ENCODE measurements around the gene AMT. TPM values are rescaled to one million over a fixed set of nuclear protein-coding genes. Genes with fewer than 3 reads are reported as not detected.

Gene AMT
- total RNA-seq (2021) (1.3 and 2.1 TPM in 2 replicates), Bru-seq, nascent RNA (percentile 29 among the genes with signal in this experiment), BruChase-seq, experiment 1, labeled RNA remaining after a 2-hour chase (percentile 33 among the genes with signal in this experiment), BruChase-seq, experiment 2, labeled RNA remaining after a 6-hour chase (percentile 48 among the genes with signal in this experiment)
- long read RNA-seq, partial matches to known transcripts: 0 of 4 reads
- long read RNA-seq, other reads (novel, unspliced or antisense): 0 of 4 reads

- CTCF ChIA-PET: no interaction called here
- Histone ChIP-seq H3K4me3 (ENCODE audit: low read depth, low read length, poor library complexity, severe bottlenecking) (no peak within 1 kb of the TSS), H3K27ac (ENCODE audit: low read depth, low read length, poor library complexity, severe bottlenecking) (no peak within 1 kb of the TSS), H3K27me3 (replicated peaks; ENCODE audit: insufficient read depth, low read depth, low read length, poor library complexity) (no peaks in the 10 kb centered on the region), H3K36me3 (ENCODE audit: insufficient read depth, low read length, poor library complexity, severe bottlenecking) (no peaks in the 10 kb centered on the region), H3K9me3 (ENCODE audit: low read depth, low read length, poor library complexity, severe bottlenecking) (no peaks in the 10 kb centered on the region), H3K4me1 (ENCODE audit: insufficient read depth, low read length, poor library complexity, severe bottlenecking) (no peaks in the 10 kb centered on the region)
- BruUV-seq (replicated peaks): no TSS peak
- TF ChIP-seq EZH2 (IDR thresholded peaks at IDR 0.05; ENCODE audit: borderline replicate concordance, low read depth, low read length, poor library complexity, severe bottlenecking) (no peak), CTCF (conservative IDR thresholded peaks at IDR 0.05; ENCODE audit: low read depth, low read length) (no peak)
- POLR2A ChIA-PET (ENCODE audit: low non-redundant PET): no interaction called here
- no peak for DNase-seq (ENCODE audit: low spot score)
- intact Hi-C loops (cut with micrococcal nuclease; ENCODE audit: unreplicated experiment): no loop called here
These were observed at the start of gene AMT for GRCh38 chr3:49422379-49423248. AMT (minus strand) TSS chr3:49422473; CDS start chr3:49422450, 23 bp downstream.

- no peaks in the 10 kb centered on the region for H3K36me3 ChIP-seq (ENCODE audit: insufficient read depth, low read length, poor library complexity, severe bottlenecking)
- no peak for TF ChIP-seq EZH2 (IDR thresholded peaks at IDR 0.05; ENCODE audit: borderline replicate concordance, low read depth, low read length, poor library complexity, severe bottlenecking)
- TF ChIP-seq CTCF (conservative IDR thresholded peaks at IDR 0.05; ENCODE audit: low read depth, low read length): no peak
- H3K4me1 ChIP-seq (ENCODE audit: insufficient read depth, low read length, poor library complexity, severe bottlenecking): no peaks in the 10 kb centered on the region
- intact Hi-C loops (cut with micrococcal nuclease; ENCODE audit: unreplicated experiment): no loop called here
- no peaks in the 10 kb centered on the region for H3K9me3 ChIP-seq (ENCODE audit: low read depth, low read length, poor library complexity, severe bottlenecking)
- DNase-seq (ENCODE audit: low spot score): no peak
- ChIA-PET CTCF (no interaction called here), POLR2A (ENCODE audit: low non-redundant PET) (no interaction called here)
- no peaks in the 10 kb centered on the region for H3K27me3 ChIP-seq (replicated peaks; ENCODE audit: insufficient read depth, low read depth, low read length, poor library complexity)
- H3K4me3 ChIP-seq (ENCODE audit: low read depth, low read length, poor library complexity, severe bottlenecking): peak overlapping the region; percentile 76
- H3K27ac ChIP-seq (ENCODE audit: low read depth, low read length, poor library complexity, severe bottlenecking): peak overlapping the region; percentile 91
- no TSS peak for BruUV-seq (replicated peaks)
These were observed 48.6 kb upstream of the AMT start for GRCh38 chr3:49470714-49471420.

GRCh38 chr3:49469936-49470713 lies 47.9 kb upstream of the AMT start, which contains the start of gene DAG1:
DAG1 (plus strand) TSS chr3:49470267; CDS start chr3:49510535, 40,268 bp downstream.
- TF ChIP-seq EZH2 (IDR thresholded peaks at IDR 0.05; ENCODE audit: borderline replicate concordance, low read depth, low read length, poor library complexity, severe bottlenecking) (no peak), CTCF (conservative IDR thresholded peaks at IDR 0.05; ENCODE audit: low read depth, low read length) (no peak)
- ChIA-PET CTCF (interaction anchor here (0.6 kb wide), 4 partner anchors 14 to 482 kb away, joined by 3 to 4 read pairs (median 4); partner anchors contain the start of gene WDR6), POLR2A (ENCODE audit: low non-redundant PET) (interaction anchor here (0.6 kb wide), 1 partner anchor 441 kb away, joined by 4 read pairs; no protein-coding TSS in a partner anchor)
- intact Hi-C loops (cut with micrococcal nuclease; ENCODE audit: unreplicated experiment): no loop called here
- BruUV-seq (replicated peaks): no TSS peak
- H3K27me3 ChIP-seq (replicated peaks; ENCODE audit: insufficient read depth, low read depth, low read length, poor library complexity): no peaks in the 10 kb centered on the region
- H3K4me3 ChIP-seq (ENCODE audit: low read depth, low read length, poor library complexity, severe bottlenecking): peak within 1 kb of the TSS; percentile 76
- H3K4me1 ChIP-seq (ENCODE audit: insufficient read depth, low read length, poor library complexity, severe bottlenecking): no peaks in the 10 kb centered on the region
- no peaks in the 10 kb centered on the region for H3K9me3 ChIP-seq (ENCODE audit: low read depth, low read length, poor library complexity, severe bottlenecking)
- no peaks in the 10 kb centered on the region for H3K36me3 ChIP-seq (ENCODE audit: insufficient read depth, low read length, poor library complexity, severe bottlenecking)
- peak within 1 kb of the TSS; percentile 91 for H3K27ac ChIP-seq (ENCODE audit: low read depth, low read length, poor library complexity, severe bottlenecking)
- peak; percentile 94 for DNase-seq (ENCODE audit: low spot score)

Measured in A673 (cell line).